HL-60/S4 treated with phorbol 12-myristate 13-acetate at 8.2 ng/mL for 4 days and 3 days (cell line): Measurements from ENCODE around the gene HTT.

Source experiments
- in situ Hi-C: fragments of 300-500 bp; cut with MboI; formaldehyde crosslinking; loops from 2 replicates; pipeline ENCODE4 v1.15.0; 2022; ENCODE audit warnings: low sequenced_read_pairs

Gene HTT

DNA sequence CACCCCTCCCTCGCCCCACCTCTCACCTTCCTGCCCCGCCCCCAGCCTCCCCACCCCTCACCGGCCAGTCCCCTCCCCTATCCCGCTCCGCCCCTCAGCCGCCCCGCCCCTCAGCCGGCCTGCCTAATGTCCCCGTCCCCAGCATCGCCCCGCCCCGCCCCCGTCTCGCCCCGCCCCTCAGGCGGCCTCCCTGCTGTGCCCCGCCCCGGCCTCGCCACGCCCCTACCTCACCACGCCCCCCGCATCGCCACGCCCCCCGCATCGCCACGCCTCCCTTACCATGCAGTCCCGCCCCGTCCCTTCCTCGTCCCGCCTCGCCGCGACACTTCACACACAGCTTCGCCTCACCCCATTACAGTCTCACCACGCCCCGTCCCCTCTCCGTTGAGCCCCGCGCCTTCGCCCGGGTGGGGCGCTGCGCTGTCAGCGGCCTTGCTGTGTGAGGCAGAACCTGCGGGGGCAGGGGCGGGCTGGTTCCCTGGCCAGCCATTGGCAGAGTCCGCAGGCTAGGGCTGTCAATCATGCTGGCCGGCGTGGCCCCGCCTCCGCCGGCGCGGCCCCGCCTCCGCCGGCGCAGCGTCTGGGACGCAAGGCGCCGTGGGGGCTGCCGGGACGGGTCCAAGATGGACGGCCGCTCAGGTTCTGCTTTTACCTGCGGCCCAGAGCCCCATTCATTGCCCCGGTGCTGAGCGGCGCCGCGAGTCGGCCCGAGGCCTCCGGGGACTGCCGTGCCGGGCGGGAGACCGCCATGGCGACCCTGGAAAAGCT is at the start of gene HTT, which contains the start of gene HTT-AS:
Gene HTT (plus strand): TSS at position 604 of the 768 bp plus-strand sequence. CDS start 145 bp downstream, at position 749.
Gene HTT-AS (minus strand): TSS at position 461 of the 768 bp plus-strand sequence.
- in situ Hi-C loops: no loop called here

DNA sequence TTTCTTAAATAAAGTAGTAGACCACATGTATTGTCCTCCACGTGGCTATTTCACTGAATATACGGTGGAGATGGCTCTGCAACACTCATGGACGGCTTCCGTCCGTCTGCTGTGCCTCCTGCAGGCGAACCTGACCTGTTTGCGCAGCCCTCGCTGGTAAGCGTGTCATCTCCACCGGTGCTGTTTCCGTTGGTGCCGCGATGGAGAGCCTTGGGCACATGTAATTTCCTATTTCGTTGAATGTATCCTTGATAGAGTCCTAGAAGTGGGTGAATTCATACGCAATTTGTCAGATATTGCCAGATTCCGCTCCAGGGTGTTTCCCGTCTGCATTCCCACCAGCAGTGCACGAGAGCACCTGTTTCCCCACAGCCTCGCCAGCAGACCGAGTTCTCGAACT is 48.6 kb upstream of the HTT start:
- in situ Hi-C loops: no loop called here

DNA sequence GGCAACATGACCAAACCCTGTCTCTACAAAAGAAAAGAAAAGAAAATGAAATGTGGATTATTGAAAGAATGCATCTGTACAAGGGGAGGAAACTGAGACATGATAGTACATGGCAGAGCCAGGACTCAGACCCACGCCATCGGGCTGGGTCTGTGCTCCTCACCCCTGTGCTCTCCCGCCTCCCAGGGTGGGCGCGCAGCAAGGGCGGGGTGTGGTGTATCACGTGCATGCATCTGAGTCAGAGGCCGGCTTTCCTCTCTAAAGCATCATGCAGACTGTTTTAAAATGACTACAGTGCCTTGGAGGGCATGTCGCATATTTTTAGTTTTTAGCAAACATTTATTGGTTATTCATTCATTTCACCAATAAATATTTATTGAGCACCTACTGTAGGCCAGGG is 47.9 kb upstream of the HTT start:
- in situ Hi-C loops: no loop called here

GRCh38 chr4:3029464-3029863 is 45.0 kb upstream of the HTT start:
- in situ Hi-C loops: no loop called here

DNA sequence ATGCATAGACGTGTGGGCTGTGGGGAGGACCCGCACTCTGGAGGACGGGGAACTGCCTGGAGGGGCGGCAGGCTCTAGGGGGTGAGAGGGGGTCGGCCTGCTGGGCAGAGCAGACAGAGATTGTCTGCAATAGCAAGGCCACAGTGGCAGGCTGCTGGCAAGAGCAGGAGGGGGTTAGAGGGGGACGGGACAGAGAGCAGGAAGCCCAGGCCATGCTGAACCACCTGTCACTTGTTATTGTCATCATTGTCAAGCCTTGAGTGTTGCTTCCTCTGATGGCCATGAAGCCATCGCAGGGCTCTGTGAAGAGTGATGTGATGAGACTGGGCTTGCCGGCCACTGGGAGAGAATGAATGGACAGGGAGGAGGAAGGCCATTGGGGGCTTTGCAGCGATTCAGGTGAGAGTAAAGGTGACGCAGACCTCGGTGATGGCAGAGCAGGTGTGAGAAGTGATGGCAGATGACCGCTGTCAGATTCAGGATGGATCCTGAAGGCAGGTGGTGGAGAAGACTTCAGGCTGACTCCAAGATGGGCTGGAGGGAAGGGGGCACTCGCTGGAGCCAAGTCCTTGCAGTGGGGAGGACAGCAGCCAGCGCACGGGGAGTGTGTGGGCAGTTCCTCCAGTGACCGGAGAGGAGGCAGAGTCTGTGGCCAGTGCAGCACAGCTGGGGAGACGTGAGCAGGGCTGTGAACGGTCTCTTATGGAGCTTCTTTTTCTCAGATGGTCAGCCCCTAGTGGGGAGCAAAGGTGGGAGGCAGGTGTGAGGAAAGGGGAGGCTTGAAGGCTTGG is 43.7 kb upstream of the HTT start:
- in situ Hi-C loops: no loop called here

GRCh38 chr4:3031357-3032082 is 43.0 kb upstream of the HTT start:
- in situ Hi-C loops: no loop called here

DNA sequence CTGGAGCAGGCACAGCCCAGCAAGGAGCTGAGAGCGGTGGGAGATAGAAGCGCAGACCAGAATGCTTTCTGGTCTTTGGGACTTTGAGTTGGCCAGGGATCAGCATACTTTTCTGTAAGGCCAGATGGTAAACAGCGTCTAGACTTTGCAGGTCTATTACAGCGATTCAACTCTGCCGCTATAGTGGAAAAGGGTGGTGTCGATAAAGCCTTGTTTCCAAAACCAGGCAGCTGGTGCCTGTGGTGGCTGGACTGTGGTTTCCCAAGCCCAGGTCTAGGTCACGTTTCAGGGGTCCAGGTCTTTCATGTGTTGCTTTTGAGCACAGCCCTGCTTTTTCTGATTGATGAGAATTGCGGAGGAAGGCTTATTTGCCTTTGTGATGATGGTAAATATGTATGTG is 40.2 kb upstream of the HTT start:
- in situ Hi-C loops: no loop called here

- in situ Hi-C loops: no loop called here
Observed at GRCh38 chr4:3035249-3035648, 39.2 kb upstream of the HTT start.

- in situ Hi-C loops: no loop called here
Observed at GRCh38 chr4:3035674-3036073, 38.8 kb upstream of the HTT start.

DNA sequence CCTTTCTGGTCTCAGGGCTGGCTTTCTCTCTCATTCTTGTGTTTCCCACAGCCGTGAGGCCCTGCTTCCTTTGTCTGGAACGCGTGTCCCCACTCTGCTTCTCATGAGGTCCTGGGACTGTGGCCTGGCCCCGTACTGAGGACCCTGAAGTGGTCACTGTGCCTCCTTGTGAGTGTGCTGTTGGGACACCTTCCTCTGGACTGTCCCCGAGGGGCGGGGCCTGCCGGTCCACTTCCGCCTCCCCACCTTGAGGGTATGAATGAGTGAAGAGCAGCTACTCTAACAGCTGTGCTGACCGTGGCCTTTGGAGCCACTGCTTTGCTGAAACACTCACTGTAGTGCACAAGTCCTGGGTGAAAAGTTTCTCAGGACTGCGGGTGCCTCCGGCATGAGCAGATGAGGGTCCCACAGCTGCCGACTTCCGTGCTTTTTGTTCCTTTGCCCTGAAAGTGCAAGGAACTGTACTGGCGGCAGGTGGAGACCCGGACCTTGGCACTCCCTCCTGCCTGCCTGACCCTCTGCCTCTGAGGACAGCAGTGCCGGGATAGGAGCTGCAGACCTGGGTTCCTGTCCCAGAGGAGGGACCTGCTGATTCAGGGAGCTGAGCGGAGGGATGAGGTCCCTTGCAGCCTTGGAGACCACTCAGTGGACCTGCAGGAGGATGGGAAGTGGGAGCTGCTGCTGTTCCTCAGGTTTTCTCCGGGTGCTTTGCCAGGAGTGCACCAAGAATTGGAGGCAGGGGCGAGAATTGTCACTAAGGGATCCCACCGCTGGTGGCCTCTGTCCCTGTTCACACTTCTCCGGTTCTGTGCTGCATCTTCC is 38.1 kb upstream of the HTT start:
- in situ Hi-C loops: no loop called here

DNA sequence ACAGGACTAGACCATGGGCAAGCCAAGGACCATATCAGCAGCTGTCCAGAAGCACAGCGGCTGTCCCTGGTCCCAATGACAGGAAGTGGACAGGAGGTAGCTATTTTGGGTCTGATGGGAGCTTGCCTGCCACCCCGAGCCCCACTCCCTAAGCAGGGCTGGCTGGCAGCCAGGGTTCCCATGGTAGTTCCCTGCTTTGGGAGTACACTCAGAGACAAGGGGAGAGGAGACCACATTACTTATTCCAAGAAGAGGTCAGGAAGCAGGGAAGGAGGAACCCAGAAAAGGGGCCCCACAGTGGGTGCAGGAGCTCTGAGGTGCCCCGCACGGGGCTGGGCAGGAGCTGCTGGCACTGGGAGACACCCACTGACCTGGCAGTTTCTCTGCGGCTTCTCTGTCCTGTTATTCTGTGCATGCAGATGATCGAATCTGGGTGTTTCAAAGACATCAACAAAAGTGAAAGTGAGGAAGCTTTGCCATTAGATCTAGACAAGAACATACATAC is 36.5 kb upstream of the HTT start:
- in situ Hi-C loops: no loop called here

DNA sequence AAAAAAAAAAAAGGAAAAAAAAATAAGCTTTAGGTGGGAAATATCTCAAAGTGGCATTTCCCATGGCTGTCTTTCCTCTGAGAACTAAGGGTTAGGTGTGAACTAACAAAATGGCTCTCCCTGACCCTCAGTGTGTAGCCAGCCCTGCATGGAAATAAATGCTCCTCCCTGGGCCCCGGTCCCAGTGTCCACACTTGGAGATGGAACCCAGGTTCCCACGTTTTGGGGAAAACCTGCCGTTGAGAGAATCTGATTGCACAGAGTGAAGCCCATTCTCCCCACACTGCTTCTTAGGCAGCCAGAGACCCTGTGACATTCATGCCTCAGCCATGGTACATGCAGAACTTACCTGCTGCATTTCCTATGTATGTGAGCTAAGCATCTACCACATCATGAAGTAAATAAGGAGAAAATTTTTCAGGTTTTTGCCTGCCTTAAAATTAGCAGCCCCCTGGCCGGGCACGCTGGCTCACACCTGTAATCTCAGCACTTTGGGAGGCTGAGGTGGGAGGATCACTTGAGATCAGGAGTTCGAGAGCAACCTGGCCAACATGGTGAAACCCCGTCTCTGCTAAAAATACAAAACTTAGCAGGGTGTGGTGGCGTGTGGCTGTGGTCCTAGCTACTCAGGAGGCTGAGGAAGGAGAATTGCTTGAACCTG is 34.6 kb upstream of the HTT start:
- in situ Hi-C loops: no loop called here

DNA sequence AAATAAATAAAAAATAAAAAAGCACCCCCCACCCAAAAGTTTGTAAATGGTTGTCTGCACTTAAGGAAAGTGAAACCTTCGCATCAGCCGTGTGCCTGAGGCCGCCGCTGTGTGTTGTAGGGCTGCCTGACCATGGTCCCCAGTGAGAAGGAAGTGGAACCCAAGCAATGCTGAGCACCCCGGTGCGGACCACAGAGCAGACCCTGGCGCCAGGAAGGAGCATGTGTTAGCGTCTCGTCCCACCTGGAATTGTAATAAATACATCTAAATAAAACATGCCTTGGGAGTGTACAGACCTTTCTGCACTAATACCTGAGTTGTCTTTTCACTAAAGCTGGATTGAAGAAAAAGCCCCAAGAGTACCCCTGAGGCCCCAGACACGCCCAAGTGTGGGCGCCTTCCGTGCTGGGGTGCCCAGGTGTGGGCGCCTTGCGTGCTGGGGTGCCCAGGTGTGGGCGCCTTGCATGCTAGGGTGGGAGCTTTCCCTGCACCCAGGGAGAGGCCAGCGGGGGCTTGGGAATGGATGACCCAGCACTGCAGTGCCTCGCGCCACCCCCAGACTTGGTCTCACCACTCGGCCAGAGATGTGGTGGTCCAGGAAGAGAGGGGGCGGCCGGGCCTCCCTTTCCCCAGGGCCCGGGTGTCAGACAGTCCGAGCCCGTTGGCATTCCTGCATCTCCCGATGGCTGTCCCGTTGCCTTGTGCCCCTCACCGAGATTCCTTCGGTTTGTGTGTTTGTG is 33.9 kb upstream of the HTT start:
- in situ Hi-C loops: no loop called here

- in situ Hi-C loops: no loop called here
Observed at GRCh38 chr4:3041192-3042142, 33.0 kb upstream of the HTT start.

DNA sequence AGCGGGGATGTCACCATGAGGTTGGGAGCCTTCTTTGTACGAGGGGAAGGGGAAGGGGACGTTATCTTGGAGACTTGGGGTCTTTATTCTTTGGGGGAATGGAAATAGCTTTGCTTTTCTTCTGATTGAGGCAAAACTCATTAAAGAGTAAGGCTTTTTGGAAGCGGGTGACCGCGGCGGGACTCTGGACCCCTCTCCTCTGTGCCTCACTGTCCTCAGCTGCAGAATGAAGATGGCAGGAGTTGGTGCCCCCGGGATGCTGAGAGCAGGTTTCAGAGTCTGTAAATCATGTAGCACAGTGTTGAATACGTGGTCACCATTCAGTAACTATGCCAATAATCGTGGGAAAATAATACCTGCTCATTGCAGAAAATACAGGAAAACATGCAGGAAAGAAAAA is 32.3 kb upstream of the HTT start:
- in situ Hi-C loops: no loop called here

DNA sequence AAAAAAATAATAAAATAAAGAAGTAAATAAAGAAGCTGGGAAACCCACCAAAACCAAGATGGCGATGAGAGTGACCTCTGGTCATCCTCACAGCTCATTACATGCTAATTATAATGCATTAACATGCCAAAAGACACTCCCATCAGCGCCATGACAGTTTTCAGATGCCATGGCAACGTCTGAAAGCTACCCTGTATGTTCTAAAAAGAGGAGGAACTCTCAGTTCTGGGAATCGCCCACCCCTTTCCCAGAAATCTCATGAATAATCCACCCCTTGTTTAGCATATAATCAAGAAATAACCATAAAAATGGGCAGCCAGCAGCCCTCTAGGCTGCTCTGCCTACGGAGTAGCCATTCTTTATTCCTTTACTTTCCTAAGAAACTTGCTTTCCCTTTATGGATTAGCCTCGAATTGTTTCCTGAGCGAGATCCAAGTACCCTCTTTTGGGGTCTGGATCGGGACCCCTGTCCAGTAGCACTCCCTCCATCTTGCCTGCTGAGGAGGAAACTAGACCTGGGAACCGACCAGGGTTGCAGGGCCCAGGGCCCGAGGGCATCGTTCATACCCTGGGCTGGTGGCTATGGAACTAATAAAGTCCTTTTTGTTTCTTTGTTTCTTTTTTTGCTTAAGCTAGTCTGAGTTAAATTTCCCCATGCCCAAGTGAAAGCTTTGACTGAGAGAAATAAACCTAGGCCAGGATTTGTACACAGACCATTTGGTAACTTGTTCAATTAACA is 31.0 kb upstream of the HTT start:
- in situ Hi-C loops: no loop called here
